ENCODE measurements around the gene FLNA. TPM values are rescaled to one million over a fixed set of nuclear protein-coding genes. Genes with fewer than 3 reads are reported as not detected.
"Not testable (repeated sequence)": the region's sequence is repeated elsewhere in the genome, so short reads cannot be mapped to it uniquely, and the experiment has no call there.

The FLNA gene
- total RNA-seq, 1 donor from 2014 or later, result 953 TPM

DNA sequence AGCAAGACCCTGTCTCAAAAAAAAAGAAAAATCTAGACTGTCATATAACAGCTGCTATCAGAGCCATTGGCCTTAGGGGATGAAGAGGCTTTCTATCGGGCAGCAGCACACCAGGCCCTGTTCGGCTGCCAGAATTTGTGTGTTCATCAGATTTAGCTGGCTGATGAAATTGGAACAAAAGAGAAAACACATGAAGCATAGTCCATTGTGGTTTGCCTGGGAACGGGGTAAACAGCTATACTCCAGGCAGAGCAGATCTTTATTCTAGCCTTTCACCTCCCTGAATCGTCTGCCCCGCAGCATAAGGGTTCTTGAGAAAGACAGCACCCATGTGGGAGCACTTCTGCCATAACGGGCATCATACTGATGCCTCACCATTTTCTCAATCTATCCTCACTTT, 67.2 kb downstream of the FLNA start:
- no peak for DNase-seq (ENCODE audit: low read depth)
- TF ChIP-seq, protein P1, sequence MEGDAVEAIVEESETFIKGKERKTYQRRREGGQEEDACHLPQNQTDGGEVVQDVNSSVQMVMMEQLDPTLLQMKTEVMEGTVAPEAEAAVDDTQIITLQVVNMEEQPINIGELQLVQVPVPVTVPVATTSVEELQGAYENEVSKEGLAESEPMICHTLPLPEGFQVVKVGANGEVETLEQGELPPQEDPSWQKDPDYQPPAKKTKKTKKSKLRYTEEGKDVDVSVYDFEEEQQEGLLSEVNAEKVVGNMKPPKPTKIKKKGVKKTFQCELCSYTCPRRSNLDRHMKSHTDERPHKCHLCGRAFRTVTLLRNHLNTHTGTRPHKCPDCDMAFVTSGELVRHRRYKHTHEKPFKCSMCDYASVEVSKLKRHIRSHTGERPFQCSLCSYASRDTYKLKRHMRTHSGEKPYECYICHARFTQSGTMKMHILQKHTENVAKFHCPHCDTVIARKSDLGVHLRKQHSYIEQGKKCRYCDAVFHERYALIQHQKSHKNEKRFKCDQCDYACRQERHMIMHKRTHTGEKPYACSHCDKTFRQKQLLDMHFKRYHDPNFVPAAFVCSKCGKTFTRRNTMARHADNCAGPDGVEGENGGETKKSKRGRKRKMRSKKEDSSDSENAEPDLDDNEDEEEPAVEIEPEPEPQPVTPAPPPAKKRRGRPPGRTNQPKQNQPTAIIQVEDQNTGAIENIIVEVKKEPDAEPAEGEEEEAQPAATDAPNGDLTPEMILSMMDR (conservative IDR thresholded peaks at IDR 0.05; ENCODE audit: low read depth, low read length), result no peak
- no peak overlapping the region for H3K4me3 ChIP-seq (ENCODE audit: low read depth, low read length)

DNA sequence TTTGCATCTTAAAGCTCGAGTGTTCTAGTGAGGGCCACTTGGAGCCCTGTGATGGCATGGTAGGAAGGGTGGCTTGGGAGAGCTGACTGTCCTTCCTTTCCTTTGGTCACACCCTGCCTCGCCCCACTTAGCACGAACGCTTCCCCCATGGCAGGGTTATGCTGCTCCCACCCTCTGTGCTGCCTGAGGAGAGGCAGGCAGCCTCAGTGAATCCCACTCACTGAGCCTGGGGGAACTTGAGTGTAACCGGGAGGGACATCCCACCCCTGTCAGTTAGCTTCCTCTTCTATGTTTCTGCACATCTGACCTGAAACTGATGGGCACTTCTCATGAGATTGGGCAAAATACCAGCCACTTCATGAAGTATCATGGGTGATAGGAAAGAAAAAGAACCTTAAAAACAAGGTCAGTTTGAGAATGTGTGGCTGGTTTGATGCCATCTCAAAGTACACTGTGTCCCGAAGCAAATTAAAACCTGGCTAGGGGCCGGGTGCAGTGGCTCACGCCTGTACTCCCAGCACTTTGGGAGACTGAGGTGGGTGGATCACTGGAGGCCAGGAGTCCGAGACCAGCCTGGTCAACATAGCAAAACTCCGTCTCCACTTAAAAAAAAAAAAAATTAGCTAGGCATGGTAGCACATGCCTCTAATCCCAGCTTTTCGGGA, 68.8 kb downstream of the FLNA start:
- no peak overlapping the region for H3K4me3 ChIP-seq (ENCODE audit: low read depth, low read length)
- TF ChIP-seq, protein P1 (conservative IDR thresholded peaks at IDR 0.05; ENCODE audit: low read depth, low read length), result no peak
- no peak for DNase-seq (ENCODE audit: low read depth)

DNA sequence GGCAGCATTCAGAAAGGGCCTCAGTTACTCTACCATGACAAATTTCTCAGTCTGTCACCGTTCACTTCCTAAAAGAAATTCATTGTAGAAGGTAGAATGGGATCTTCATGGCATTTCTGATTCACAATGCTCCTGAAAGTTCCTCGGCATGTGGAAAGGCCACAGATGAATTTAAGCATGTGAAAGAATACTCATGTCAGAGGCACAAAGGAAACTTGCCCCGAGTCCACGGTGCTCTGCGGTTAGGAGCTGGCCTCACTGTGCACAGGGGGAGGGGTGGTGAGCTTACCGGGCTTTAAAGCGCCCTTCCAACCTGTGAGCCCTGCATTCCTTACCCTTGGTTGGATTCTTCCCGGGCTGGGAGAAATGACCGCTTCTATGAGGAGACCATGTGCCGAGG, 69.6 kb downstream of the FLNA start:
- TF ChIP-seq, protein P1 (conservative IDR thresholded peaks at IDR 0.05; ENCODE audit: low read depth, low read length), result no peak
- no peak overlapping the region for H3K4me3 ChIP-seq (ENCODE audit: low read depth, low read length)
- DNase-seq (ENCODE audit: low read depth), result no peak

DNA sequence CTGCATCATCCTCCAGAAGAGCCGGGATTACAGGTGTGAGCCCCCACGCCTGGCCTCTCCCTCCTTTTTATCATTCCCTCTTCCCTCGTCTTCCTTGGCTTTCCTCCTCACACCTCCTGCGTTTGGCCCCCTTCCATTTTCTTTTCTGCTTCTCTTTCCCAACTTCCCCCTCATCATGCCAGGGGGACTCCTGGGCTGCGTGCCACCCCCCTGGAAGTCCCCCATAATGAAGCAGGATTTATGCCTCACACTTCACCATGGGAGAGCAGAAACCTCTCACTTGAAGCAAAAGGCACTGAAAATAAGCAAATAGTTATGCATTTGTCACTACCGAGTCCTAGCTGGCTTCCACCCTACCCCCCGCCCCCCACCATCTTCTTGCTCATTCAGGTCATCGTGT, 71.0 kb downstream of the FLNA start:
- TF ChIP-seq, protein P1 (conservative IDR thresholded peaks at IDR 0.05; ENCODE audit: low read depth, low read length), result no peak

DNA sequence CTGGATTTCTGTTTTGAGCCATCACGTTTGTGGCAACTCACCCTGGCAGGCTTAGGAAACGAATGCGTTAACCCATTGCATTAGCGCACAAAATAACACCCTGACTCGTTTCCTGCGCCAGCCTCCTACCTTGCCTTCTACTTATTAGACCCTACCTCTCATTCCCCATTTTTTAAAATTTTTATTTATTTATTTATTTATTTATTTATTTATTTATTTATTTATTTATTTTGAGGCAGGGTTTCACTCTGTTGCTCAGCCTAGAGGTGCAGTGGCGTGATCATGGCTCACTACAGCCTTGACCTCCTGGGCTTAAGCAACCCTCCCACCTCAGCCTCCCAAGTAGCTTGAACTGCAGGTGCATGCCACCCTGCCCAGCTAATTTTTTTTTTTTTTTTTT, 71.4 kb downstream of the FLNA start:
- H3K4me3 ChIP-seq (ENCODE audit: low read depth, low read length); DNase-seq (ENCODE audit: low read depth): not testable (repeated sequence)

More for the DNA sequence above, 71.0 kb downstream of the FLNA start:
- H3K4me3 ChIP-seq (ENCODE audit: low read depth, low read length), result no peak overlapping the region
- DNase-seq (ENCODE audit: low read depth), result no peak

DNA sequence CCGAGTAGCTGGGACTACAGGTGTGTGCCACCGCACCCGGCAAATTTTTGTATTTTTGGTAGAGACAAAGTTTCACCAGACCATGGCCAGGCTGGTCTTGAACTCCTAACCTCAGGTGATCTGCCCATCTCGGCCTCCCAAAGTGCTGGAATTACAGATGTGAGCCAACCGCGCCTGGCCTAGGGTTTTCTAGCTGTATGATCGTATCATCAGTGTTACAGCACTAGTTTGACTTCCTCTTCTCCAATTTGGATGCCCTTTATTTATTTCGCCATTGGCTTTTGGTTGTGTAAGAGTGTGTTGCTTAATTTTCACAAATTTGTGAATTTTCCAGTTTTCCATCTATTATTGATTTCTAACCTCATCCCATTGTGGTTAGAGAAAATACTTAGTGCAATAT, 73.6 kb downstream of the FLNA start:
- no peak for DNase-seq (ENCODE audit: low read depth)
- TF ChIP-seq, protein P1 (conservative IDR thresholded peaks at IDR 0.05; ENCODE audit: low read depth, low read length), result no peak
- H3K4me3 ChIP-seq (ENCODE audit: low read depth, low read length), result no peak overlapping the region

Other genes starting within 250 kb of the FLNA start
- not detected in 2 replicates for gene OPN1LW, start 230.4 kb downstream of the FLNA start, total RNA-seq
- not detected in 2 replicates for gene OPN1MW, start 192.0 kb downstream of the FLNA start, total RNA-seq
- not detected in 2 replicates for gene OPN1MW2, start 154.9 kb downstream of the FLNA start, total RNA-seq
- gene OPN1MW3, start 117.1 kb downstream of the FLNA start, total RNA-seq, result not detected in 2 replicates
- gene TEX28, start 79.5 kb downstream of the FLNA start, total RNA-seq, result not detected in 2 replicates
- 0.17 TPM in 1 of 2 replicates, not detected in the other for gene TKTL1, start 78.8 kb downstream of the FLNA start, total RNA-seq
- gene EMD, start 4.7 kb upstream of the FLNA start, total RNA-seq, result 50.7 and 63.0 TPM in 2 replicates
- gene RPL10, start 23.7 kb upstream of the FLNA start, total RNA-seq, result 5,736 and 6,055 TPM in 2 replicates
- 20.7 and 27.7 TPM in 2 replicates for gene DNASE1L1, start 34.6 kb upstream of the FLNA start, total RNA-seq
- gene TAFAZZIN, start 36.9 kb upstream of the FLNA start, total RNA-seq, result 33.6 and 55.8 TPM in 2 replicates
- gene ATP6AP1, start 54.0 kb upstream of the FLNA start, total RNA-seq, result 28.5 and 55.1 TPM in 2 replicates
- 116 and 144 TPM in 2 replicates for gene GDI1, start 62.5 kb upstream of the FLNA start, total RNA-seq
- 51.1 and 74.1 TPM in 2 replicates for gene FAM50A, start 69.5 kb upstream of the FLNA start, total RNA-seq
- gene PLXNA3, start 83.6 kb upstream of the FLNA start, total RNA-seq, result 5.9 and 14.6 TPM in 2 replicates
- gene LAGE3, start 104.6 kb upstream of the FLNA start, total RNA-seq, result 23.0 and 28.4 TPM in 2 replicates
- gene UBL4A, start 112.0 kb upstream of the FLNA start, total RNA-seq, result 39.4 and 65.5 TPM in 2 replicates
- 26.1 and 29.1 TPM in 2 replicates for gene SLC10A3, start 116.0 kb upstream of the FLNA start, total RNA-seq
- gene FAM3A, start 141.6 kb upstream of the FLNA start, total RNA-seq, result 24.8 and 31.8 TPM in 2 replicates
- 70.5 and 84.1 TPM in 2 replicates for gene G6PD, start 172.2 kb upstream of the FLNA start, total RNA-seq
- 15.8 and 21.4 TPM in 2 replicates for gene IKBKG, start 173.0 kb upstream of the FLNA start, total RNA-seq
- not detected in 2 replicates for gene CTAG1A, start 210.5 kb upstream of the FLNA start, total RNA-seq
- gene CTAG1B, start 244.6 kb upstream of the FLNA start, total RNA-seq, result not detected in 2 replicates